SH-SY5Y (cell line): ENCODE data around the gene SLC24A3.

Experiments used
- GATA2 ChIP-seq: IDR thresholded peaks from 2 replicates; pipeline ENCODE4 v1.6.1; 2011; ENCODE audit warnings: mild to moderate bottlenecking, low read depth, low read length
- GATA3 ChIP-seq: IDR thresholded peaks from 2 replicates; pipeline ENCODE4 v1.6.1; 2011; ENCODE audit warnings: low read depth, mild to moderate bottlenecking, low read length, moderate library complexity

GRCh38 chr20:19457611-19458010, 245.2 kb downstream of the SLC24A3 start:
- no peak for TF ChIP-seq GATA2
- no peak for TF ChIP-seq GATA3
